ENCODE results near the gene STX10. TPM values are rescaled to one million over a fixed set of nuclear protein-coding genes. Genes with fewer than 3 reads are reported as not detected.
"Not testable (repeated sequence)": the region's sequence is repeated elsewhere in the genome, so short reads cannot be mapped to it uniquely, and the experiment has no call there.

Gene STX10
- total and polyA plus RNA-seq, 10 donors: 43.8 to 98.0 (median 67.6) TPM

- no peak for DNase-seq
- TF ChIP-seq CTCF (IDR thresholded peaks at IDR 0.05 in 8 of 11, conservative IDR thresholded peaks at IDR 0.05 in 3 of 11) (no peak), POLR2A (IDR thresholded peaks at IDR 0.05) (no peak), POLR2AphosphoS5 (IDR thresholded peaks at IDR 0.05) (no peak)
- Histone ChIP-seq H3K36me3 (no peaks in the 10 kb centered on the region), H3K4me1 (peaks cover 4 to 43% (median 24%) of the 10 kb centered on the region in 6 donors), H3K27ac (no peak overlapping the region), H3K9me3 (no peaks in the 10 kb centered on the region), H3K27me3 (replicated peaks in 1 of 7) (no peaks in the 10 kb centered on the region), H3K4me3 (no peak overlapping the region)
- 78 to 88% (median 84%) methylated on average over 16 to 19 of the region's 19 CpGs for WGBS, 5 donors
- intact Hi-C loops (cut with DNase I; ENCODE audit: low total_unique reads): no loop called here
Measured at GRCh38 chr19:13190781-13191540, 40.8 kb upstream of the STX10 start.

GRCh38 chr19:13189600-13189999, 39.4 kb upstream of the STX10 start:
- no peaks in the 10 kb centered on the region for H3K9me3 ChIP-seq
- WGBS, 5 donors: 76 to 87% (median 83%) methylated on average over 3 to 4 of the region's 4 CpGs
- DNase-seq: no peak
- no peak overlapping the region for H3K4me3 ChIP-seq
- H3K4me1 ChIP-seq: peaks cover 4 to 31% (median 13%) of the 10 kb centered on the region in 6 donors
- no peaks in the 10 kb centered on the region for H3K36me3 ChIP-seq
- H3K27me3 ChIP-seq (replicated peaks in 1 of 7): no peaks in the 10 kb centered on the region
- H3K27ac ChIP-seq: no peak overlapping the region
- TF ChIP-seq CTCF (IDR thresholded peaks at IDR 0.05 in 8 of 11, conservative IDR thresholded peaks at IDR 0.05 in 3 of 11) (no peak), POLR2AphosphoS5 (IDR thresholded peaks at IDR 0.05) (no peak), POLR2A (IDR thresholded peaks at IDR 0.05) (no peak)
- intact Hi-C loops (cut with DNase I; ENCODE audit: low total_unique reads): no loop called here

- H3K9me3 ChIP-seq: no peaks in the 10 kb centered on the region
- H3K4me3 ChIP-seq: no peak overlapping the region
- no peak overlapping the region for H3K27ac ChIP-seq
- H3K4me1 ChIP-seq: peaks cover 0 to 20% (median 1%) of the 10 kb centered on the region in 6 donors
- DNase-seq: no peak
- TF ChIP-seq POLR2AphosphoS5 (IDR thresholded peaks at IDR 0.05) (no peak), CTCF (IDR thresholded peaks at IDR 0.05 in 8 of 11, conservative IDR thresholded peaks at IDR 0.05 in 3 of 11) (no peak), POLR2A (IDR thresholded peaks at IDR 0.05) (no peak)
- no peaks in the 10 kb centered on the region for H3K27me3 ChIP-seq (replicated peaks in 1 of 7)
- intact Hi-C loops (cut with DNase I; ENCODE audit: low total_unique reads): no loop called here
- 84 to 95% (median 90%) methylated on average over 4 of the region's 4 CpGs for WGBS, 5 donors
- no peaks in the 10 kb centered on the region for H3K36me3 ChIP-seq
Measured at GRCh38 chr19:13187419-13187818, 37.2 kb upstream of the STX10 start.

DNA sequence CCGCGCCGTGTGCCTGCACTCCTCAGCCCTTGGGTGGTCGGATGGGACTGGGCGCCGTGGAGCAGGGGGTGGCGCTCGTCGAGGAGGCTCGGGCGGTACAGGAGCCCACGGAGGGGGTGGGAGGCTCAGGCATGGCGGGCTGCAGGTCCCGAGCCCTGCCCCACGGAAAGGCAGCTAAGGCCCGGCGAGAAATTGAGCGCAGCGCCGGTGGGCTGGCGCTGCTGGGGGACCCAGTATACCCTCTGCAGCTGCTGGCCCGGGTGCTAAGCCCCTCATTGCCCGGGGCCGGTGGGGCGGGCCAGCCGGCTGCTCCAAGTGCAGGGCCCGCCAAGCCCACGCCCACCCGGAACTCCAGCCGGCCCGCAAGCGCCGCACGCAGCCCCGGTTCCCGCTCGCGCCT, 36.5 kb upstream of the STX10 start:
- intact Hi-C loops (cut with DNase I; ENCODE audit: low total_unique reads); H3K27me3 ChIP-seq (replicated peaks in 1 of 7); DNase-seq; H3K4me3 ChIP-seq; H3K9me3 ChIP-seq; H3K36me3 ChIP-seq; H3K27ac ChIP-seq: not testable (repeated sequence)
- peaks cover 5 to 27% (median 8%) of the 10 kb centered on the region in 6 donors for H3K4me1 ChIP-seq
- WGBS, 5 donors: 90 to 100% (median 92%) methylated on average over 12 to 38 of the region's 38 CpGs

DNA sequence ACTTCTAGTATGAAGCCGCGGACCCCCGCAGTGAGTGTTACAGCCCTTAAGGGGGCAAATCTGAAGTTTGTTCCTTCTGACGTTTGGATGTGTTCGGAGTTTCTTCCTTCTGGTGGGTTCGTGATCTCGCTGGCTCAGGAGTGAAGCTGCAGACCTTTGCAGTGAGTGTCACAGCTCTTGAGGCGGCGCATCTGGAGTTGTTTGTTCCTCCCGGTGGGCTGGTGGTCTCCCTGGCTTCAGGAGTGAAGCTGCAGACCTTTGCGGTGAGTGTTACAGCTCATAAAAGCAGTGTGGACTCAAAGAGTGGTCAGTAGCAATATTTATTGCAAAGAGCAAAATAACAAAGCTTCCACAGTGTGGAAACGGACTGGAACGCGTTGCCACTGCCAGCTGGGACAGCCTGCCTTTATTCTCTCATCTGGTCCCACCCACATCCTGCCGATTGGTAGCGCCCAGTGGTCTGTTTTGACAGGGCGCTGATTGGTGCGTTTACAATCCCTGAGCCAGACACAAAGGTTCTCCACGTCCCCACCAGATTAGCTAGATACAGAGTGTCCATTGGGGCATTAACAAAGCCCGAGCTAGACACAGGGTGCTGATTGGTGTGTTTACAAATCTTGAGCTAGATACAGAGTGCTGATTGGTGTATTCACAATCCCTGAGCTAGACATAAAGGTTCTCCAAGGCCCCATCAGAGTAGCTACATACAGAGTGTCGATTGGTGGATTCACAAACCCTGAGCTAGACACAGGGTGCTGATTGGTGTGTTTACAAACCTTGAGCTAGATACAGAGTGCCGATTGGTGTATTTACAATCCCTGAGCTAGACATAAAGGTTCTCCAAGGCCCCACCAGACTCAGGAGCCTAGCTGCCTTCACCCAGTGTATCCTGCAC, 35.8 kb upstream of the STX10 start:
- DNase-seq; intact Hi-C loops (cut with DNase I; ENCODE audit: low total_unique reads); H3K9me3 ChIP-seq; H3K27me3 ChIP-seq (replicated peaks in 1 of 7); H3K36me3 ChIP-seq; H3K27ac ChIP-seq; H3K4me3 ChIP-seq: not testable (repeated sequence)
- 88 to 93% (median 92%) methylated on average over 21 to 22 of the region's 22 CpGs for WGBS, 5 donors
- peaks cover 10 to 34% (median 14%) of the 10 kb centered on the region in 6 donors for H3K4me1 ChIP-seq

DNA sequence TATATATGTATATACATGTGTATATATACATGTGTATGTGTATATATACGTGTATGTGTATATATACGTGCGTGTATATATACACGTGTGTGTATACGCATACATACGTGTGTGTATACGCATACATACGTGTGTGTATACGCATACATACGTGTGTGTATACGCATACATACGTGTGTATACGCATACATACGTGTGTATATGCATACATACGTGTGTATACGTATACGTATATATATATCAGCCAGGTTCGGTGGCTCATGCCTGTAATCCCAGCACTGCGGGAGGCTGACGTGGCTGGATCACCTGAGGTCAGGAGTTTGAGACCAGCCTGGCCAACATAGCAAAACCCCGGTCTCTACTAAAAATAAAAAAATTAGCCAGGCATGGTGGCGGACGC, 34.8 kb upstream of the STX10 start:
- H3K9me3 ChIP-seq; H3K27ac ChIP-seq; H3K4me3 ChIP-seq; H3K36me3 ChIP-seq; intact Hi-C loops (cut with DNase I; ENCODE audit: low total_unique reads); DNase-seq; H3K27me3 ChIP-seq (replicated peaks in 1 of 7): not testable (repeated sequence)
- H3K4me1 ChIP-seq: peaks cover 10 to 44% (median 23%) of the 10 kb centered on the region in 6 donors
- 83 to 96% (median 88%) methylated on average over 22 to 23 of the region's 23 CpGs for WGBS, 5 donors
